Measurements from ENCODE around the gene TRIM60. TPM values are rescaled to one million over a fixed set of nuclear protein-coding genes. Genes with fewer than 3 reads are reported as not detected.
"Not testable (repeated sequence)": the region's sequence is repeated elsewhere in the genome, so short reads cannot be mapped to it uniquely, and the experiment has no call there.

TRIM60 gene
- not detected for total RNA-seq
- polyA plus RNA-seq (ENCODE audit: insufficient read length in 6 of 6): not detected
- long read RNA-seq, donor 1: 0 reads
- long read RNA-seq, donor 2: 0 reads
- long read RNA-seq, donor 3: 0 reads
- long read RNA-seq, donor 4: 0 reads
- long read RNA-seq, donor 5, partial matches to known transcripts: 9 of 9 reads
- long read RNA-seq, donor 5, other reads (novel, unspliced or antisense): 0 of 9 reads
- long read RNA-seq, donor 6: 0 reads
- long read RNA-seq, donor 7: 0 reads
- long read RNA-seq, donor 8: 0 reads
- long read RNA-seq, donor 9: 0 reads
- long read RNA-seq, donor 10: 0 reads
- long read RNA-seq, donor 11: 0 reads
- long read RNA-seq, donor 12: 0 reads

GRCh38 chr4:165031436-165032211 lies at the start of gene TRIM60:
TRIM60 (plus strand) TSS chr4:165031999; CDS start chr4:165040073, 8,074 bp downstream.
- DNase-seq (no peak), ATAC-seq (no peak)
- Histone ChIP-seq H3K27ac (no peak within 1 kb of the TSS), H3K27me3 (no peaks in the 10 kb centered on the region), H3K4me1 (no peaks in the 10 kb centered on the region), H3K4me3 (no peak within 1 kb of the TSS), H3K36me3 (no peaks in the 10 kb centered on the region), H3K9me3 (no peaks in the 10 kb centered on the region)
- TF ChIP-seq CTCF (IDR thresholded peaks at IDR 0.05): no peak
- intact Hi-C loops (cut with DNase I): no loop called here

GRCh38 chr4:164989471-164989870 lies 42.3 kb upstream of the TRIM60 start:
- Histone ChIP-seq H3K4me3 (no peak overlapping the region), H3K4me1 (no peaks in the 10 kb centered on the region), H3K36me3 (no peaks in the 10 kb centered on the region), H3K27me3 (no peaks in the 10 kb centered on the region), H3K27ac (no peak overlapping the region), H3K9me3 (peaks cover 0 to 2% of the 10 kb centered on the region in 2 donors)
- ATAC-seq: no peak
- TF ChIP-seq CTCF (IDR thresholded peaks at IDR 0.05): no peak
- no peak for DNase-seq
- intact Hi-C loops (cut with DNase I): no loop called here

GRCh38 chr4:164990786-164991185 lies 41.0 kb upstream of the TRIM60 start:
- H3K4me1 ChIP-seq; DNase-seq; H3K4me3 ChIP-seq; H3K27me3 ChIP-seq; H3K27ac ChIP-seq; H3K9me3 ChIP-seq; ATAC-seq; H3K36me3 ChIP-seq; intact Hi-C loops (cut with DNase I): not testable (repeated sequence)

GRCh38 chr4:164996123-164996522 lies 35.7 kb upstream of the TRIM60 start:
- intact Hi-C loops (cut with DNase I); H3K27ac ChIP-seq; ATAC-seq; H3K9me3 ChIP-seq; DNase-seq; H3K36me3 ChIP-seq; H3K4me1 ChIP-seq; H3K27me3 ChIP-seq; H3K4me3 ChIP-seq: not testable (repeated sequence)

- peaks cover 0 to 7% of the 10 kb centered on the region in 2 donors for H3K27me3 ChIP-seq
- H3K4me1 ChIP-seq: no peaks in the 10 kb centered on the region
- no peaks in the 10 kb centered on the region for H3K9me3 ChIP-seq
- H3K27ac ChIP-seq: no peak overlapping the region
- H3K36me3 ChIP-seq: no peaks in the 10 kb centered on the region
- H3K4me3 ChIP-seq: no peak overlapping the region
- TF ChIP-seq CTCF (IDR thresholded peaks at IDR 0.05): no peak
- ATAC-seq: peak; percentile 38
- intact Hi-C loops (cut with DNase I): no loop called here
- DNase-seq: no peak
Measured at GRCh38 chr4:164997324-164997723, 34.5 kb upstream of the TRIM60 start.

GRCh38 chr4:164997941-164998340 lies 33.9 kb upstream of the TRIM60 start:
- DNase-seq: peak in 1 of 4 donors; percentile 14

GRCh38 chr4:164998526-164999080 lies 33.2 kb upstream of the TRIM60 start:
- not testable (repeated sequence) for ATAC-seq

More at GRCh38 chr4:164997941-164998340, 33.9 kb upstream of the TRIM60 start:
- H3K9me3 ChIP-seq: no peaks in the 10 kb centered on the region
- intact Hi-C loops (cut with DNase I): no loop called here
- H3K4me3 ChIP-seq: no peak overlapping the region
- no peaks in the 10 kb centered on the region for H3K4me1 ChIP-seq
- H3K27ac ChIP-seq: no peak overlapping the region
- no peak for TF ChIP-seq CTCF (IDR thresholded peaks at IDR 0.05)
- H3K36me3 ChIP-seq: no peaks in the 10 kb centered on the region
- H3K27me3 ChIP-seq: peaks cover 0 to 7% of the 10 kb centered on the region in 2 donors
- ATAC-seq: no peak

GRCh38 chr4:165001957-165002356 lies 29.8 kb upstream of the TRIM60 start:
- DNase-seq; H3K4me3 ChIP-seq; H3K36me3 ChIP-seq; H3K4me1 ChIP-seq; ATAC-seq; intact Hi-C loops (cut with DNase I); H3K9me3 ChIP-seq; H3K27ac ChIP-seq; H3K27me3 ChIP-seq: not testable (repeated sequence)

More at GRCh38 chr4:164998526-164999080, 33.2 kb upstream of the TRIM60 start:
- H3K27ac ChIP-seq; H3K4me3 ChIP-seq; H3K36me3 ChIP-seq; H3K9me3 ChIP-seq; H3K27me3 ChIP-seq; DNase-seq; H3K4me1 ChIP-seq; intact Hi-C loops (cut with DNase I): not testable (repeated sequence)
